SH-SY5Y (cell line): Measurements from ENCODE around the gene PPP1R1B.

Source experiments
- GATA2 ChIP-seq: IDR thresholded peaks from 2 replicates; pipeline ENCODE4 v1.6.1; 2011; ENCODE audit warnings: mild to moderate bottlenecking, low read depth, low read length
- GATA3 ChIP-seq: IDR thresholded peaks from 2 replicates; pipeline ENCODE4 v1.6.1; 2011; ENCODE audit warnings: low read depth, mild to moderate bottlenecking, low read length, moderate library complexity

PPP1R1B gene

DNA sequence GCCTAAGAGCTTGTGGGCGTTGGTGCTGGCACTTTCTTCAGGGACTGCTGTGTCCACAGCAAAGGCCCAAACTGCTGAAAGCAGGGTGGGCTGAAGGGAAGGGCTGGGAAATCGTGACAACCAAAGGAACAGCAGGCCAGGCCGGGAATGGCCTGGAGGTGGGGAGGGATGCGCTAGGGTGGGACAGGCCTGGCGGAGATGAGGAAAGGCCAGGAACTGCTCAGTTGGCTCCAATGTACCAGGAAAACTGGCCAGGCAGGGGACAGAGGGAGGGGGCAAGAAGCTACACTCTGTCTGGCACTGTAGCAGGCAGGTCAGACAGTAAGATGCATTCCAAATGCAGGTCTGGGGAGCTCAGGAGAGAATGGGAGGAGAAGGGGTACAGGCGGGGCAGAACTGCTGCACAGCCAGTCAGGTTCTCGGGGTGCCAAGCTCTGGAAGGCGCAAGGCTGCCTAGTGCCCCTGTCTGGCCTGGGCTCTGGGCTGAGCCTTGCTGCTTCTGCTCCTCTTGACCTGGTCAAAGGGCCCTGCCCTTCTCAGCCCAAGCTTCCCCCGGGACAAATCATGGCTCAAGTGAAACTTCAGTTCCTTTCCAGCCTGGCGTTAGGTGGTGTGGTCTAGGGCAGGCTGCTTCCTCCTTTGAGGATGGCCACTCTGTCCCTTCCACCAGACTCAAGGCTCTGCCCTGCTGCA is 48.8 kb downstream of the PPP1R1B start:
- TF ChIP-seq GATA3 (no peak), GATA2 (no peak)

DNA sequence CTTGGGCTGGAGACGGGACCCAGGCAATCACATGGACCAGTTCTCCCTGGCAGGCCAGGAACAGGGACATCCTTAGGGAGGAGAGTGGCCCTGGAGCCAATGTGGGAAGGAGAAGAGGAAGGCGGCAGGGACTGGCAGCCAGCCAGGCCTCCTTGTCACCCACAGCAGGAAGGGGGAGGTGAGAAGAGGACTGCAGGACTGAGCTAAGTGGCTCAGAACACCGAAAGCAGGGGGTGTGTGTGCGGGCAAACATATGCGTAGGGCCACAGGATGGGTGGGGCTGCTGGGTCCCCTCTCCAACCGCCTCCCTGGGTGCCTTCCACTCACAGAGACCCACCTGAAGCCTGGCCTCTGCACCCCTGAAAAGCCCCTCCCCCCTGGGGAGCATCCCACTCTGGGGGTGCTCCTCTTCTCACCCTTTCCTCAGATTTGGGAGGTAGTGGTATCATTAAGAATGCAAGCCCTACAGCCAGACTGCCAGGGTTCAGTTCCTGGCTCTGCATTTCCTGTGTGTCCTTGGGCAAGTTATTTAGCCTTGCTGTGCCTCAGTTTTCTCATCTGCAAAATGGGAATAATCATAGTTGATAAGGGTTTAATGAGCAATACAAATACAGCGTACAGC is 49.6 kb downstream of the PPP1R1B start:
- no peak for TF ChIP-seq GATA3
- TF ChIP-seq GATA2: no peak

DNA sequence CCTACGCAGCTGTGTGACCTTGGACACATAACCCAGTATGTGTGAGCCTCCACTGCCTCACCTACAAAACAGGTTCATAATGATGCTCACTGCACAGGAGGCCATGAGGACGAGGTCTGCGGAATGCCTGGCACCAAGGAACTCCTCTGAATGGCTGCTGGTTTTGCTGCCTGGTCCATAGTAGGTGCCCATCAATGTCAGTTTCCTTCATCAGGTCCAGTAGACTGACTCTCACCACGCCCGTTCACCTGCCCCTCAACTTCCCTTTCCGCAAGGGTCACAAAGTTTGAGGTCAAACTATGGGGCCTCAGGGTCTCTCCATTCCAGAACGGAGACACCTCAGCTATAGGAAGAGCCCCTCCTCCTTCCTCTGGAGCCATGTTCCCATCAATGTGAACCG is 50.3 kb downstream of the PPP1R1B start:
- TF ChIP-seq GATA3 (no peak), GATA2 (no peak)

DNA sequence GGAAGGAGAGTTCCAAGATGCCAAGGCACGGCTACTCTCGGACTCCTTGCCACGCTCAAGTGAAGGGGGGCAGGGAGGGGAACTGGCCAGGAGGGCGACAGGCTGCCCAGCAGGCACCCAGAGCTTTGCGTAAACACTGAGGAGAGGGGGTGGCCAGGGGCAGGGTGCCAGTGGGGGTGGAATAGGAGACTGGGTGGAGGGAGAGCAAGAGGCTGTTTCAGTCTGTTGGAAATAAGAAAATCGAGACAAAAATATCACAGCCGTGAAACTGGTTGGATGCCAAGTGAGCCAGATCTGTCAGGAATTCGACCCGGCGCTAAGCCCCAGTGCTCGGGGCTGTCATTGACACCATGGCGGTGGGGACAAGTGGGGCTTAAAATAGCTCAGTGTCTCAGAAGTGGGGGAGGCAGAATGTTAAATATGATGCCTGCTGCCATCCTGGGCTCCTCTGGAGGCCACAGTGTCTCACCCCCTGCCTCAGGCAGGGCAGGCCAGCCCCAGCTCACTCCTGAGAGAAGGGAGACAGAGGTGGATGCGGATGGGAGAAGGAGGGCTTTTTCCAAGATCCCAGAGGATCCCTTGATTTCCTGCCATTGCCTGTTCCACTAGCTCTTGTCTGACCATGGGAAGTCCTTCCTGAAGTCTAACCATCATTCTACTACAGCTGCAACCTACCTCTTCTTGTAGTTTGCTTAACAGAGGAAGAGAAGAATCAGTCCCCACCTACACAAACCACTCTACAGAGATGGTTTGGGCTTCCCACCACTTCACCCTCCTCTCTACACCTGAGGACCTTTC is 51.0 kb downstream of the PPP1R1B start:
- no peak for TF ChIP-seq GATA3
- TF ChIP-seq GATA2: no peak

DNA sequence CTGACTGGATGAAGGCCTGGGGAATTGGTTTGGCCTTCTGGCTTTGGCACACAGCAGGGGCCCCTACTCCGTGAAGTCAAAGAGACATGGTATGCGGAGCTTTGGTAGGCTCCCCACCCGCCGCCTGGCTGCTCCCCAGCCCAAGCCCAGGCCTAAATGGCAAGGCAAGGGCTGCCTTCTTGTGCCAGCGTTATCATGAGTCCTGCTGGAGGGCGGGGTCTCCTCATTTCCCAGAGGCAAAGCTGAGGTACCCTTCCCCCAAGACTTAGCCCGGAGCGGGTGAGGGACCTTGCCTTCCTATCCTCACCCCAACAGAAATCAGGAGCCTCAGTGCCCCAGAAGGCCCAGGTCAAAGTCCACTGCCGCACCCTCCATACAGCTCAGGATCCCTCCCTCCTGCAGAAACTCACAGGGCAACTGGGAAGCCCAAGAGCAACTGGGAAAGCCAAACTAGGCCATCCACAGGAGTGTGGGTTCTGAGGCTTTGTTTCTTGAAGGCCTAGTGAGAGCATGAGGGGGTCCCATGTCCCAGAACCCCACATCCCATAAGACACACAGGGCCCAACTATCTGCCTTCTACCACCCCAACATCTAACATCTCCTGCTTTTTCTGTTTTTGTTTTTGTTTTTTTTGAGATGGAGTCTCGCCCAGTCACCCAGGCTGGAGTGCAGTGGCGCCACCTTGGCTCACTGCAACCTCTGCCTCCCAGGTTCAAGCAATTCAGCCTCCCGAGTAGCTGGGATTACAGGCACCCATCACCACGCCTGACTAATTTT is 51.8 kb downstream of the PPP1R1B start:
- TF ChIP-seq GATA3: no peak
- no peak for TF ChIP-seq GATA2

DNA sequence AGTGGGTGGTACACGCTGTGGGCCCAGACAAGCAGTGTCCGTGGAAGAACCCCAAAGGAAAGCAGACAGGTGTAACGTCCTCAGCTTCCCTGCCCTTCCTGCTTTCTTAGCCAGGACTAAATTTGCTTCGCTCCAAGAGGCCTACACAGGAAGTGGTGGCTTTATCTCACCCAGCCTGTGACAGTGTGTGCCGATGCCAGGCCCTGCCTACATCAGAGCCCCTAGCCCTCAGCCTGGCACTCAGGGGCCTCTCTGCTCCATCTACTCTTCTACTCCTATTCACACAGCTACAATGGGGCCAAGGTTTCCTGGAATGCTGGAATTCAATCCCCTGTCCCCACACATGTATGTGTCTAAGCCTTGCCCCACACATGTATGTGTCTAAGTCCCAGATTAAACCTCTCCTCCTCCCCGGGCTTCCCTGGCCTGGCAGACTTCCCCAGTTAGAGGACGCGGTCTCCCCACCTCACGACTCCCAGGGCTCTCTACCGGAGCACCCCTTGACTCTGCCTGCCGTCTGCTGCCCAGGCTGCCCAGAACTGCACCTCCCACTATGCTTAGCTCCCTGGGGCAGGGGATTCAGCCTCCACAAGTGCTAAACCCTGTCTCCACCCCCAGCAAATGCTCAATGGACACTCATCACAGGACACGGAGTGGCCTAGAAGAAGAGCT is 52.9 kb downstream of the PPP1R1B start:
- TF ChIP-seq GATA2 (no peak), GATA3 (no peak)

DNA sequence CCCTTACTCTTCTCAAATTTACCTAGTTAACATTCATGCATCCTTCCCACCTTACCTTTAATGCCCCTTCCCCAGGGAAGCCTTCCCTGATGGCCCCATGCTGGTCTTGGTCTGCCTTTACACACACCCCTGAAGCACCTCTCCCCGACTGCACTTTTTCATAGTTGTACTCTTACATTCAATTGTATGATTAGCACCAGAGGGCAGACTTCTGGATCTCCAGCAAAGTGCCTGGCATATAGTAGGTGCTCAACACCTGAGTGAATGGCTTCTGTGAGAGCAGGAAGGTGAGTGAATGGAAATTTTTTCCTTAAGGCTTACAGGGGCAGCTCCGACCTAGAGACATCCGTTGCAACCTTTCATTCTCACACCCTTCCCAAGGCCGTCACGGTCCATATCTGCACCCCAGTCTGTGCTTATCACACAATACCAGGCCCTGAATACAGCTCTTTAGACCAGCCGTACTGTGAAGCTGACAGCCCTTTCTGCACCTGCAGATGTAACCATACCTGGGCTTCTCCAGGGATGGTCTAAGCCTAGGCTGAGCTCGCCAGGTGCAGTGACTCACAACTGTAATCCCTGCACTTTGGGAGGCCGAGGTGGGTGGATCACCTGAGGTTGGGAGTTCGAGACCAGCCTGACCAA is 56.7 kb downstream of the PPP1R1B start:
- no peak for TF ChIP-seq GATA2
- TF ChIP-seq GATA3: no peak

DNA sequence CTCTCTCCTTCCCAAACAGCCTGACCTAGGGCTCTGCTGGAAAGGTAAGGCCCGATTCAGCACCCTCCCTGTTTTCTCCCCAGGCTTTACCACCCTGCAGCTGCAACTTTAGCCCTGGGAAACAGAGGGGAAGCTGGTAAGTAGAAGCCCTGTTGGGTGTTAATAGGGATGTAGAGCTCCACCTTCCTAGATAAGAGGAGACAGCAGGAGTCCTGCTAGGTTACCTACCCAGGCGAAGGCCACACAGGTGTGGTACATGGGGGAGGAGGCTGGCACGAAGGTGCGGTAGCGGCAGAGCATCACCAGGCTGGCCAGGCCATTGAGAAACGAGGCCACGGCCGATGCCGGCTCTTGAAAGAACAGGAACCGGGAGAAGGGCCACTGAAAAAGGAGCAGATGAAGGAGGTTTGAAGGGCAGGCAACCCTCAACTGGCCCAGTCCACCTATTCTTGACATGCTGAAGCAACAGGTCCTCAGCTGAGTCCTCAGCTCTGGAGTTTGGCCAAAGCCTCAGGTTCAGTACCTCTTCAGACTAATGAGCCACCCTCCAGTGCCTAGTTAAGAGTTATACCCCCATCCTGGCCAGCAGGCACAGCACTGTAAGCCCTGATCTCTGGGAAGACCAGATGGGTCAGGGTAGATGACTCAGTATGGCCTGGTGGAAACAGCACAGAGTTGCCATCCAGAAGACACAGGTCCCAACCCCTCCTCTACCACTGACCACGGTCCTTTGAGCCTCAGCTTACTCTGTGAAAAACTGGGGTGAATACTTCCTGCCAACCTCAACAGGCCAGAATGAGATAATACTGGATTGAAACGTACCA is 57.8 kb downstream of the PPP1R1B start:
- TF ChIP-seq GATA3 (no peak), GATA2 (no peak)
